Fibroblast of lung (primary cell): ENCODE results near the gene TMEM132D. TPM values are rescaled to one million over a fixed set of nuclear protein-coding genes. Genes with fewer than 3 reads are reported as not detected.
A peak's percentile ranks its signal among the peaks of the same experiment; 100 is the strongest.

ENCODE experiments used
- DNase-seq, 2 donors: peaks; one replicate each; pipeline versions ENCODE4 v3.0.0 to v3.0.0-alpha.2; 2010; ENCODE audit warnings: low read depth in 2 of 2
- H2AFZ ChIP-seq: 2 replicates; pipeline ENCODE4 v1.5.1; 2012; ENCODE audit warnings: low read length, control low read depth, inconsistent platforms
- H3K27ac ChIP-seq: 2 replicates; pipeline ENCODE4 v1.5.1; 2011; ENCODE audit warnings: low read length, control low read depth; ENCODE audit not compliant: insufficient read depth
- H3K27me3 ChIP-seq: 2 replicates; pipeline ENCODE4 v1.5.1; 2011; ENCODE audit warnings: mild to moderate bottlenecking, low read length; ENCODE audit not compliant: control insufficient read depth, insufficient read depth
- H3K36me3 ChIP-seq: 2 replicates; pipeline ENCODE4 v1.5.1; 2011; ENCODE audit warnings: low read length; ENCODE audit not compliant: control insufficient read depth, insufficient read depth
- H3K4me1 ChIP-seq: 2 replicates; pipeline ENCODE4 v1.5.1; 2011; ENCODE audit warnings: low read length; ENCODE audit not compliant: control insufficient read depth, insufficient read depth; ENCODE audit errors: extremely low read depth
- H3K4me2 ChIP-seq: 2 replicates; pipeline ENCODE4 v1.5.1; 2011; ENCODE audit warnings: low read length, control low read depth; ENCODE audit not compliant: insufficient read depth; ENCODE audit errors: extremely low read depth
- H3K4me3 ChIP-seq, 4 experiments: fragments of 200-600 bp in 1 of 4; sonication (generic) in 1 of 4; replicated peaks in 1 of 4; 2 replicates each; pipeline ENCODE4 v1.5.1; 2011 to 2016; ENCODE audit warnings: low read length in 4 of 4, low read depth in 3 of 4, mild to moderate bottlenecking in 3 of 4, control low read depth in 2 of 4, inconsistent platforms in 1 of 4, mixed read lengths in 1 of 4; ENCODE audit not compliant: insufficient read depth in 1 of 4; ENCODE audit errors: control extremely low read depth in 1 of 4
- H3K79me2 ChIP-seq: 2 replicates; pipeline ENCODE4 v1.5.1; 2012; ENCODE audit warnings: mild to moderate bottlenecking, low read length, inconsistent platforms; ENCODE audit not compliant: control insufficient read depth, insufficient read depth
- H3K9ac ChIP-seq: 2 replicates; pipeline ENCODE4 v1.5.1; 2011; ENCODE audit warnings: mild to moderate bottlenecking, low read length, control low read depth; ENCODE audit not compliant: insufficient read depth
- H3K9me3 ChIP-seq: 2 replicates; pipeline ENCODE4 v1.5.1; 2012; ENCODE audit warnings: low read depth, low read length; ENCODE audit not compliant: control insufficient read depth, insufficient read depth
- H4K20me1 ChIP-seq: 2 replicates; pipeline ENCODE4 v1.5.1; 2011; ENCODE audit warnings: low read length; ENCODE audit not compliant: control insufficient read depth, insufficient read depth; ENCODE audit errors: extremely low read depth
- CTCF ChIP-seq, 2 donors: IDR thresholded peaks in 1 of 2; conservative IDR thresholded peaks in 1 of 2; 1 replicate in 1 of 2; 2 replicates in 1 of 2; pipeline ENCODE4 v1.5.1; 2011 to 2012; ENCODE audit warnings: low read length in 2 of 2, control low read depth in 1 of 2, inconsistent platforms in 1 of 2, low read depth in 1 of 2, mild to moderate bottlenecking in 1 of 2
- EZH2 ChIP-seq: IDR thresholded peaks from 2 replicates; pipeline ENCODE4 v1.5.1; 2012; ENCODE audit warnings: low read length, control low read depth, mild to moderate bottlenecking; ENCODE audit errors: missing control alignments
- polyA plus RNA-seq, 2 donors: library from polyadenylated mRNA; depleted of rRNA in 1 of 2; stranded (reverse) in 1 of 2; unstranded in 1 of 2; fragments of >200 nt; gene quantifications; 2 replicates each; pipeline ENCODE4 v1.2.1, GENCODE V29; 2011 to 2012; ENCODE audit warnings: missing spikeins in 1 of 2
- total RNA-seq: library from RNA; depleted of rRNA; stranded (reverse); fragments of >200 nt; gene quantifications from 2 replicates; pipeline ENCODE4 v1.2.1, GENCODE V29; 2014

TMEM132D gene
- total and polyA plus RNA-seq, 2 donors (not counting 1 experiment from before 2014, with no cell fraction given) = not detected

GRCh38 chr12:129063600-129063999 is 840.2 kb downstream of the TMEM132D start:
- H2AFZ ChIP-seq = no peak overlapping the region
- H3K4me1 ChIP-seq = no peaks in the 10 kb centered on the region
- no peak overlapping the region for H3K9ac ChIP-seq
- H3K4me2 ChIP-seq = no peak overlapping the region
- no peaks in the 10 kb centered on the region for H3K79me2 ChIP-seq
- no peaks in the 10 kb centered on the region for H3K27me3 ChIP-seq
- H3K9me3 ChIP-seq = no peaks in the 10 kb centered on the region
- H3K27ac ChIP-seq = no peak overlapping the region
- DNase-seq = no peak
- H4K20me1 ChIP-seq = no peaks in the 10 kb centered on the region
- no peak for TF ChIP-seq EZH2
- TF ChIP-seq CTCF (conservative IDR thresholded peaks at IDR 0.05 in 1 of 2, IDR thresholded peaks at IDR 0.05 in 1 of 2; ENCODE audit: low read depth in 1 of 2, low read length in 2 of 2) = no peak
- H3K4me3 ChIP-seq = no peak overlapping the region
- no peaks in the 10 kb centered on the region for H3K36me3 ChIP-seq

- Histone ChIP-seq H3K4me3 (no peak overlapping the region), H4K20me1 (no peaks in the 10 kb centered on the region), H3K9me3 (no peaks in the 10 kb centered on the region), H3K27me3 (no peaks in the 10 kb centered on the region), H3K9ac (no peak overlapping the region), H3K27ac (no peak overlapping the region), H3K4me2 (no peak overlapping the region), H3K4me1 (no peaks in the 10 kb centered on the region), H2AFZ (no peak overlapping the region), H3K36me3 (no peaks in the 10 kb centered on the region), H3K79me2 (no peaks in the 10 kb centered on the region)
- TF ChIP-seq CTCF (conservative IDR thresholded peaks at IDR 0.05 in 1 of 2, IDR thresholded peaks at IDR 0.05 in 1 of 2; ENCODE audit: low read depth in 1 of 2, low read length in 2 of 2) (no peak), EZH2 (no peak)
- DNase-seq = no peak
These were observed 850.6 kb downstream of the TMEM132D start for GRCh38 chr12:129053232-129053631.

- Histone ChIP-seq H3K79me2 (no peaks in the 10 kb centered on the region), H3K27me3 (no peaks in the 10 kb centered on the region), H4K20me1 (no peaks in the 10 kb centered on the region), H3K4me3 (no peak overlapping the region), H3K4me2 (no peak overlapping the region), H3K36me3 (no peaks in the 10 kb centered on the region), H3K9me3 (no peaks in the 10 kb centered on the region), H3K9ac (no peak overlapping the region), H2AFZ (no peak overlapping the region), H3K4me1 (no peaks in the 10 kb centered on the region), H3K27ac (no peak overlapping the region)
- TF ChIP-seq CTCF (conservative IDR thresholded peaks at IDR 0.05 in 1 of 2, IDR thresholded peaks at IDR 0.05 in 1 of 2; ENCODE audit: low read depth in 1 of 2, low read length in 2 of 2) (no peak), EZH2 (no peak)
- peak in 1 of 2 donors; percentile 26 for DNase-seq
These were observed 851.5 kb downstream of the TMEM132D start for GRCh38 chr12:129052373-129052772.
